Naive thymus-derived CD4-positive, alpha-beta T cell (primary cell): ENCODE measurements around the gene GALNT7. TPM values are rescaled to one million over a fixed set of nuclear protein-coding genes. Genes with fewer than 3 reads are reported as not detected.

ENCODE experiments used
- ATAC-seq: fragments of 150-1000 bp; cut with Tn5 transposase; 2 replicates; pipeline ENCODE4 v1.10.0; 2021; ENCODE audit warnings: mild to moderate bottlenecking, moderate library complexity
- CTCF ChIA-PET: fragments of 350-600 bp; sonication (Branson Sonifier 250); formaldehyde crosslinking; loops from one replicate; lab custom pipeline; 2021; ENCODE audit warnings: antibody characterized with exemption; lab: Charles Lee
- POLR2A ChIA-PET: fragments of 350-600 bp; sonication (Branson Sonifier 250); formaldehyde crosslinking; loops from one replicate; lab custom pipeline; 2021; ENCODE audit warnings: antibody characterized with exemption, inconsistent platforms; lab: Charles Lee
- DNase-seq, 9 donors: peaks; one replicate each; pipeline versions ENCODE4 v3.0.0 to v3.0.0-alpha.2; 2020 to 2022; ENCODE audit warnings: mixed read lengths in 1 of 9
- H3K27ac ChIP-seq: one replicate; pipeline ENCODE4 v1.7.0; 2013; ENCODE audit warnings: mild to moderate bottlenecking, low read depth, low read length, moderate library complexity
- H3K27me3 ChIP-seq, 2 donors: one replicate each; pipeline ENCODE4 v1.7.0; 2013; ENCODE audit warnings: low read length in 2 of 2, mild to moderate bottlenecking in 2 of 2, moderate library complexity in 2 of 2; ENCODE audit not compliant: control insufficient read depth in 2 of 2, insufficient read depth in 2 of 2
- H3K36me3 ChIP-seq, 3 experiments: 1 replicate in 2 of 3; 2 replicates in 1 of 3; pipeline ENCODE4 v1.7.0; 2013; ENCODE audit warnings: low read length in 3 of 3, mild to moderate bottlenecking in 3 of 3, moderate library complexity in 1 of 3; ENCODE audit not compliant: insufficient read depth in 3 of 3, control insufficient read depth in 2 of 3
- H3K4me1 ChIP-seq, 2 donors: one replicate each; pipeline ENCODE4 v1.7.0; 2013; ENCODE audit warnings: low read length in 2 of 2, mild to moderate bottlenecking in 2 of 2, moderate library complexity in 1 of 2; ENCODE audit not compliant: control insufficient read depth in 2 of 2, insufficient read depth in 2 of 2
- H3K4me3 ChIP-seq: 2 replicates; pipeline ENCODE4 v1.7.0; 2013; ENCODE audit warnings: mild to moderate bottlenecking, low read length
- H3K9me3 ChIP-seq, 3 experiments: 1 replicate in 2 of 3; 2 replicates in 1 of 3; pipeline ENCODE4 v1.7.0; 2013; ENCODE audit warnings: low read length in 3 of 3; ENCODE audit not compliant: control insufficient read depth in 2 of 3
- H3K27ac Mint-ChIP-seq, 9 donors: one replicate each; pipeline ENCODE4 v1.8.0; 2020 to 2022; ENCODE audit warnings: mixed read lengths in 9 of 9, mild to moderate bottlenecking in 8 of 9, moderate library complexity in 5 of 9, inconsistent platforms in 2 of 9
- H3K27me3 Mint-ChIP-seq, 5 donors: one replicate each; pipeline ENCODE4 v1.8.0; 2021 to 2022; ENCODE audit warnings: mixed read lengths in 5 of 5, mild to moderate bottlenecking in 1 of 5
- H3K36me3 Mint-ChIP-seq, 5 donors: one replicate each; pipeline ENCODE4 v1.8.0; 2020 to 2022; ENCODE audit warnings: mixed read lengths in 5 of 5, mild to moderate bottlenecking in 3 of 5, inconsistent platforms in 1 of 5
- H3K4me1 Mint-ChIP-seq, 7 donors: one replicate each; pipeline ENCODE4 v1.8.0; 2020 to 2022; ENCODE audit warnings: mixed read lengths in 7 of 7, mild to moderate bottlenecking in 3 of 7, inconsistent platforms in 1 of 7
- H3K4me3 Mint-ChIP-seq, 10 donors: one replicate each; pipeline ENCODE4 v1.8.0; 2020 to 2022; ENCODE audit warnings: mild to moderate bottlenecking in 10 of 10, mixed read lengths in 10 of 10, moderate library complexity in 6 of 10, inconsistent platforms in 2 of 10
- H3K9me3 Mint-ChIP-seq, 11 donors: one replicate each; pipeline ENCODE4 v1.8.0; 2020 to 2022; ENCODE audit warnings: mixed read lengths in 11 of 11, mild to moderate bottlenecking in 4 of 11, inconsistent platforms in 1 of 11, moderate library complexity in 1 of 11
- intact Hi-C, 2 donors: fragments of 100-400 bp; cut with micrococcal nuclease; formaldehyde crosslinking; loops; one replicate each; pipeline ENCODE4 v1.15.1; 2023
- polyA plus RNA-seq, 2 donors: library from polyadenylated mRNA; unstranded; fragments of 300-500 nt; fragmentation: Illumina TruSeq; gene quantifications; one replicate each; pipeline ENCODE4 v1.2.3, GENCODE V29; 2021
- total RNA-seq, 6 experiments: library from RNA in 5 of 6; stranded (reverse) in 5 of 6; gene quantifications; 1 replicate in 5 of 6; 2 replicates in 1 of 6; pipeline ENCODE4 v1.2.3 and lab custom pipeline; 2021 to 2026

GALNT7 gene
- total and polyA plus RNA-seq, 7 experiments from 2014 or later: 8.3 to 24.1 (median 16.8) TPM

- DNase-seq (no peak), ATAC-seq (no peak)
- intact Hi-C loops: loop anchor here (1.0 to 2.0 kb wide), 4 partner anchors 12 to 205 kb away; partner anchors contain the start of gene HMGB2 (in 1 of the 2)
- Histone ChIP-seq H3K36me3 (no peaks in the 10 kb centered on the region), H3K27me3 (no peaks in the 10 kb centered on the region), H3K27ac (no peak overlapping the region), H3K4me1 (peaks cover 0 to 6% of the 10 kb centered on the region in 2 donors), H3K9me3 (peaks cover 0 to 11% (median 0%) of the 10 kb centered on the region in 3 experiments), H3K4me3 (peak overlapping the region; percentile 11)
- Mint-ChIP-seq H3K4me1 (peaks cover 9 to 22% (median 16%) of the 10 kb centered on the region in 7 donors), H3K4me3 (peak overlapping the region; percentile 40 to 83 (median 64)), H3K27ac (peak overlapping the region in 7 of 9 donors; percentile 0 to 81 (median 23)), H3K27me3 (no peaks in the 10 kb centered on the region), H3K9me3 (peaks cover 0 to 35% (median 6%) of the 10 kb centered on the region in 11 donors), H3K36me3 (peaks cover 0 to 23% (median 16%) of the 10 kb centered on the region in 5 donors)
- POLR2A ChIA-PET: no interaction called here
- CTCF ChIA-PET: interaction anchor here (0.5 to 1.7 kb wide), 4 partner anchors 12 to 275 kb away, joined by 3 to 7 read pairs (median 5); no protein-coding TSS in a partner anchor
These were observed 120.2 kb downstream of the GALNT7 start for GRCh38 chr4:173288698-173289352.

- peaks cover 0 to 30% (median 6%) of the 10 kb centered on the region in 11 donors for H3K9me3 Mint-ChIP-seq
- DNase-seq (no peak), ATAC-seq (peak; percentile 20)
- POLR2A ChIA-PET: no interaction called here
- Histone ChIP-seq H3K4me3 (peak overlapping the region; percentile 11), H3K9me3 (peaks cover 0 to 11% (median 0%) of the 10 kb centered on the region in 3 experiments), H3K36me3 (no peaks in the 10 kb centered on the region), H3K4me1 (peaks cover 0 to 6% of the 10 kb centered on the region in 2 donors), H3K27me3 (no peaks in the 10 kb centered on the region), H3K27ac (no peak overlapping the region)
- intact Hi-C loops: loop anchor here in 1 of 2 donors (2.0 kb wide), 1 partner anchor 45 kb away; the partner anchor contains the start of gene HMGB2
- H3K27ac Mint-ChIP-seq: peak overlapping the region in 6 of 9 donors; percentile 0 to 81 (median 60)
- no peaks in the 10 kb centered on the region for H3K27me3 Mint-ChIP-seq
- CTCF ChIA-PET: interaction anchor here (0.5 to 1.5 kb wide), 3 partner anchors 9 to 275 kb away, joined by 3 to 6 read pairs (median 4); no protein-coding TSS in a partner anchor
- H3K4me1 Mint-ChIP-seq: peaks cover 9 to 22% (median 16%) of the 10 kb centered on the region in 7 donors
- peaks cover 0 to 19% (median 12%) of the 10 kb centered on the region in 5 donors for H3K36me3 Mint-ChIP-seq
- peak overlapping the region; percentile 40 to 83 (median 64) for H3K4me3 Mint-ChIP-seq
These were observed 120.7 kb downstream of the GALNT7 start for GRCh38 chr4:173289353-173289727.

- Histone ChIP-seq H3K4me1 (peaks cover 0 to 6% of the 10 kb centered on the region in 2 donors), H3K27ac (no peak overlapping the region), H3K27me3 (no peaks in the 10 kb centered on the region), H3K36me3 (peaks cover 0 to 4% (median 0%) of the 10 kb centered on the region in 3 experiments), H3K4me3 (no peak overlapping the region), H3K9me3 (no peaks in the 10 kb centered on the region)
- H3K27ac Mint-ChIP-seq: no peak overlapping the region
- DNase-seq: no peak
- H3K27me3 Mint-ChIP-seq: no peaks in the 10 kb centered on the region
- peaks cover 0 to 5% (median 0%) of the 10 kb centered on the region in 11 donors for H3K9me3 Mint-ChIP-seq
- POLR2A ChIA-PET: interaction anchor here (0.6 kb wide), 2 partner anchors 128 to 264 kb away, joined by 3 read pairs; no protein-coding TSS in a partner anchor
- H3K4me1 Mint-ChIP-seq: peaks cover 9 to 22% (median 16%) of the 10 kb centered on the region in 7 donors
- ATAC-seq: no peak
- peaks cover 0 to 8% (median 2%) of the 10 kb centered on the region in 5 donors for H3K36me3 Mint-ChIP-seq
- H3K4me3 Mint-ChIP-seq: no peak overlapping the region
- intact Hi-C loops: no loop called here
- CTCF ChIA-PET: interaction anchor here (1.1 to 3.0 kb wide), 2 partner anchors 10 to 25 kb away, joined by 3 to 17 read pairs; no protein-coding TSS in a partner anchor
These were observed 123.3 kb downstream of the GALNT7 start for GRCh38 chr4:173291899-173292298.

GRCh38 chr4:173293663-173294062, 125.1 kb downstream of the GALNT7 start:
- Histone ChIP-seq H3K4me3 (no peak overlapping the region), H3K27ac (no peak overlapping the region), H3K27me3 (no peaks in the 10 kb centered on the region), H3K9me3 (no peaks in the 10 kb centered on the region), H3K4me1 (peaks cover 0 to 3% of the 10 kb centered on the region in 2 donors), H3K36me3 (peaks cover 0 to 4% (median 0%) of the 10 kb centered on the region in 3 experiments)
- no peaks in the 10 kb centered on the region for H3K9me3 Mint-ChIP-seq
- peaks cover 5 to 16% (median 10%) of the 10 kb centered on the region in 7 donors for H3K4me1 Mint-ChIP-seq
- intact Hi-C loops: no loop called here
- no peak overlapping the region for H3K27ac Mint-ChIP-seq
- ChIA-PET POLR2A (interaction anchor here (0.7 kb wide), 1 partner anchor 39 kb away, joined by 3 read pairs; no protein-coding TSS in a partner anchor), CTCF (interaction anchor here (3.0 kb wide), 1 partner anchor 8 kb away, joined by 17 read pairs; no protein-coding TSS in a partner anchor)
- H3K27me3 Mint-ChIP-seq: no peaks in the 10 kb centered on the region
- H3K36me3 Mint-ChIP-seq: peaks cover 0 to 10% (median 0%) of the 10 kb centered on the region in 5 donors
- no peak for ATAC-seq
- DNase-seq: no peak
- H3K4me3 Mint-ChIP-seq: no peak overlapping the region

GRCh38 chr4:173294444-173294843, 125.8 kb downstream of the GALNT7 start:
- ATAC-seq (no peak), DNase-seq (no peak)
- Histone ChIP-seq H3K4me3 (no peak overlapping the region), H3K9me3 (no peaks in the 10 kb centered on the region), H3K27ac (no peak overlapping the region), H3K4me1 (no peaks in the 10 kb centered on the region), H3K36me3 (peaks cover 0 to 4% (median 0%) of the 10 kb centered on the region in 3 experiments), H3K27me3 (no peaks in the 10 kb centered on the region)
- no peak overlapping the region for H3K27ac Mint-ChIP-seq
- peaks cover 0 to 9% (median 2%) of the 10 kb centered on the region in 7 donors for H3K4me1 Mint-ChIP-seq
- no peaks in the 10 kb centered on the region for H3K27me3 Mint-ChIP-seq
- intact Hi-C loops: no loop called here
- no peaks in the 10 kb centered on the region for H3K9me3 Mint-ChIP-seq
- no peak overlapping the region for H3K4me3 Mint-ChIP-seq
- peaks cover 0 to 14% (median 0%) of the 10 kb centered on the region in 5 donors for H3K36me3 Mint-ChIP-seq
- CTCF ChIA-PET: no interaction called here
- POLR2A ChIA-PET: interaction anchor here (0.6 kb wide), 1 partner anchor 19 kb away, joined by 3 read pairs; no protein-coding TSS in a partner anchor

GRCh38 chr4:173301518-173302201, 133.0 kb downstream of the GALNT7 start:
- H3K27ac Mint-ChIP-seq: peak overlapping the region in 1 of 9 donors; percentile 43

More at GRCh38 chr4:173301518-173302201, 133.0 kb downstream of the GALNT7 start:
- H3K4me1 Mint-ChIP-seq: peaks cover 0 to 9% (median 0%) of the 10 kb centered on the region in 7 donors
- peak; percentile 51 for ATAC-seq
- Histone ChIP-seq H3K4me3 (no peak overlapping the region), H3K36me3 (no peaks in the 10 kb centered on the region), H3K27me3 (no peaks in the 10 kb centered on the region), H3K4me1 (no peaks in the 10 kb centered on the region), H3K9me3 (no peaks in the 10 kb centered on the region), H3K27ac (no peak overlapping the region)
- H3K27me3 Mint-ChIP-seq: no peaks in the 10 kb centered on the region
- ChIA-PET POLR2A (interaction anchor here (0.6 to 1.0 kb wide), 3 partner anchors 64 to 278 kb away, joined by 3 read pairs; no protein-coding TSS in a partner anchor), CTCF (interaction anchor here (0.6 to 3.5 kb wide), 19 partner anchors 8 to 291 kb away, joined by 3 to 32 read pairs (median 4); no protein-coding TSS in a partner anchor)
- no peak overlapping the region for H3K4me3 Mint-ChIP-seq
- no peaks in the 10 kb centered on the region for H3K9me3 Mint-ChIP-seq
- DNase-seq: peak in 5 of 9 donors; percentile 16 to 39 (median 27)
- intact Hi-C loops: loop anchor here (1.0 to 5.0 kb wide), 5 partner anchors 13 to 288 kb away; no protein-coding TSS in a partner anchor
- H3K36me3 Mint-ChIP-seq: peaks cover 0 to 42% (median 1%) of the 10 kb centered on the region in 5 donors
